ENCODE results near the gene PCA3.
A peak's percentile ranks its signal among the peaks of the same experiment; 100 is the strongest.

PCA3 gene

GRCh38 chr9:76799473-76799872, 35.2 kb downstream of the PCA3 start:
- no peak overlapping the region for H3K9ac ChIP-seq (ENCODE audit: insufficient read length)
- H3K27ac ChIP-seq = no peak overlapping the region
- DNase-seq (ENCODE audit: low read depth, low spot score) = no peak
- no peak overlapping the region for H3K4me3 ChIP-seq
- no peaks in the 10 kb centered on the region for H3K9me3 ChIP-seq (ENCODE audit: low read depth, low read length)
- TF ChIP-seq FOXP2 (optimal IDR thresholded peaks at IDR 0.05; ENCODE audit: control extremely low read depth, extremely low read length, insufficient read depth) (no peak), POLR2AphosphoS5 (IDR thresholded peaks at IDR 0.05; ENCODE audit: borderline replicate concordance, low read depth, low read length) (no peak), EZH2 (IDR thresholded peaks at IDR 0.05) (no peak)
- no peaks in the 10 kb centered on the region for H3K36me3 ChIP-seq (ENCODE audit: insufficient read depth, low read length)

DNA sequence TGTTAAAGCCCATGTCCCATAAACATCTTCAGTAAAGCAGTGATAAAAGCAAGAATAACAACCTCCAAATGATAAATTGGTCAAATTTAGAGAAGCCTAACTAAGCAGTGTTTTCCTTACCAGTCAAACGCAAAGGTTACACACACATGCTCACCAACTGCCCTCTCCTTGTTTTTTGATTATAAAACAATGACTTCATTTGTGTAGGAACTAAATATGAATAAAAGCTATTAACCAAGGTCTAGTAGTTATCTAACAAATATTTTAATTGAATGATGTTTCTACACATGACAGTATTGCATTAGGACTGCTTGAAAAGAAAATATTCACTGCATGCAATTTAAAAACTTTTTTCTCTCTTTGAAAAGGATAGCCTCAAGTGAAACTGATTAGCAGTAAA, 36.7 kb downstream of the PCA3 start:
- no peak overlapping the region for H3K27ac ChIP-seq
- H3K9me3 ChIP-seq (ENCODE audit: low read depth, low read length) = no peaks in the 10 kb centered on the region
- no peak overlapping the region for H3K4me3 ChIP-seq

DNA sequence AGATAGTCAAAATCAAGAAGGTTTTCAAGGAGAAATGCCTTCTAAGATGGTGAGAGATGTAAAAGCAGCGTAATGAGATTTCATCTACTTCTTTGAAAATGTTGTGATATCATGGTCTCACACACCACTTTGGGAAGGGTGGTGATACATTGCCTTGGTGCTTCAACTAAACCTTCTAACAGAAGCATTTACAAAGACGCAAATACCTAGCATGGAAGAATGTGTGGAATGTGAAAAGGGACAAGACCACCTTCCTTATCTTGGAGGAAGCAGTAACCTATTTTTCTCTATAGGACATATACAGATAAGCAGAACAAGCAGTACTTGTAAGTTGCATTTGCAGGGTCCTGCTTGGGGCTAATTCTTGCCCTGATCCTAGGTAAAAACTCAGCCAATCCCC, 38.8 kb downstream of the PCA3 start:
- no peak overlapping the region for H3K9ac ChIP-seq (ENCODE audit: insufficient read length)
- H3K4me3 ChIP-seq = no peak overlapping the region
- no peak overlapping the region for H3K27ac ChIP-seq
- no peak for TF ChIP-seq FOXP2 (optimal IDR thresholded peaks at IDR 0.05; ENCODE audit: control extremely low read depth, extremely low read length, insufficient read depth)
- TF ChIP-seq POLR2AphosphoS5 (IDR thresholded peaks at IDR 0.05; ENCODE audit: borderline replicate concordance, low read depth, low read length) = no peak
- no peak for TF ChIP-seq EZH2 (IDR thresholded peaks at IDR 0.05)
- no peak for DNase-seq (ENCODE audit: low read depth, low spot score)
- H3K36me3 ChIP-seq (ENCODE audit: insufficient read depth, low read length) = no peaks in the 10 kb centered on the region
- H3K9me3 ChIP-seq (ENCODE audit: low read depth, low read length) = no peaks in the 10 kb centered on the region

More for the DNA sequence above, 36.7 kb downstream of the PCA3 start:
- no peak overlapping the region for H3K9ac ChIP-seq (ENCODE audit: insufficient read length)
- TF ChIP-seq FOXP2 (optimal IDR thresholded peaks at IDR 0.05; ENCODE audit: control extremely low read depth, extremely low read length, insufficient read depth) = no peak
- TF ChIP-seq EZH2 (IDR thresholded peaks at IDR 0.05) = no peak
- no peak for TF ChIP-seq POLR2AphosphoS5 (IDR thresholded peaks at IDR 0.05; ENCODE audit: borderline replicate concordance, low read depth, low read length)
- H3K36me3 ChIP-seq (ENCODE audit: insufficient read depth, low read length) = no peaks in the 10 kb centered on the region
- DNase-seq (ENCODE audit: low read depth, low spot score) = no peak

DNA sequence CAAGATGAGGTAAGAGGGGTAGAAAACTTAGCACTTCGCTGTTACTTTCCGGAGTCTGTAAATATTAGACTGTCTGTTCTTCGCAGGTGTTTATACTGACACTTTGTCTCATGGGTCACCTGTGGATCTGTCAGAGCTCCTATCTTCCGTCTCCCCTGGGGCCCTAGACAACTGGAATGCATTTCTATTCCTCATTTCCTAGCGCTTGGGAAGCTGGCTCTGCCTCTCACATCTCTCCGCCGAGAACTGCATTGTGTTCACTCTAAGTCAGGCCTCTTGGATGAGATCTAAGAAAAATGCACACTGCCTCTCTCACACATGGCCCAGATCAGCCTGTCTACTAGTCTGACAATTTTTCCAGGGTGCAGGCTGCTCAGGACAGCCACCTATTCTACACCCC, 39.5 kb downstream of the PCA3 start:
- H3K9ac ChIP-seq (ENCODE audit: insufficient read length) = no peak overlapping the region

DNA sequence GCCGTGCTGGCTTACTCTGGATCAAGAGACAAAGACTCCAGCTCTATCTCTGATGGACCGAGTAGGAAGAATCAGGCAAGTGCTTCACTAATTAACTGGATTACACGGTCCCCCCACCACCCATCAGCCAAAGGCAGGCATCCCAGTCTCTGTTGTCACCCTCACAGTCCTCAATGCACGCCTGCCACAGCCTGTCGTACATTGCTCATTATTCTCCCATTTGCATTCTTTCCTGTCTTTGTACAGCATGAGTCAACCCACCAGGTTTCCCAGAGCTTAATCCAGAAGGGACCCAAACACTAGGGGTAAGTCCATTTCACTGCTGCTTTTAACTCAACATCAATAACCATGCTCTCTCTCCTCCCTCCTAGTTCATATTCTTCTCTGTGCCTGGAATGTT, 44.4 kb downstream of the PCA3 start:
- H3K27ac ChIP-seq = no peak overlapping the region
- H3K9me3 ChIP-seq (ENCODE audit: low read depth, low read length) = no peaks in the 10 kb centered on the region
- H3K4me3 ChIP-seq = no peak overlapping the region
- DNase-seq (ENCODE audit: low read depth, low spot score) = no peak
- H3K9ac ChIP-seq (ENCODE audit: insufficient read length) = no peak overlapping the region
- no peak for TF ChIP-seq EZH2 (IDR thresholded peaks at IDR 0.05)
- TF ChIP-seq FOXP2 (optimal IDR thresholded peaks at IDR 0.05; ENCODE audit: control extremely low read depth, extremely low read length, insufficient read depth) = no peak
- TF ChIP-seq POLR2AphosphoS5 (IDR thresholded peaks at IDR 0.05; ENCODE audit: borderline replicate concordance, low read depth, low read length) = no peak
- H3K36me3 ChIP-seq (ENCODE audit: insufficient read depth, low read length) = no peaks in the 10 kb centered on the region

More for the DNA sequence above, 39.5 kb downstream of the PCA3 start:
- no peak overlapping the region for H3K4me3 ChIP-seq
- DNase-seq (ENCODE audit: low read depth, low spot score) = no peak
- H3K36me3 ChIP-seq (ENCODE audit: insufficient read depth, low read length) = no peaks in the 10 kb centered on the region
- no peaks in the 10 kb centered on the region for H3K9me3 ChIP-seq (ENCODE audit: low read depth, low read length)
- no peak for TF ChIP-seq POLR2AphosphoS5 (IDR thresholded peaks at IDR 0.05; ENCODE audit: borderline replicate concordance, low read depth, low read length)
- no peak for TF ChIP-seq EZH2 (IDR thresholded peaks at IDR 0.05)
- no peak overlapping the region for H3K27ac ChIP-seq

- DNase-seq (ENCODE audit: low read depth, low spot score) = peak; percentile 14
- H3K27ac ChIP-seq = no peak overlapping the region
- TF ChIP-seq EZH2 (IDR thresholded peaks at IDR 0.05) (no peak), POLR2AphosphoS5 (IDR thresholded peaks at IDR 0.05; ENCODE audit: borderline replicate concordance, low read depth, low read length) (no peak), FOXP2 (optimal IDR thresholded peaks at IDR 0.05; ENCODE audit: control extremely low read depth, extremely low read length, insufficient read depth) (no peak)
Measured at GRCh38 chr9:76810377-76810957, 46.2 kb downstream of the PCA3 start.

DNA sequence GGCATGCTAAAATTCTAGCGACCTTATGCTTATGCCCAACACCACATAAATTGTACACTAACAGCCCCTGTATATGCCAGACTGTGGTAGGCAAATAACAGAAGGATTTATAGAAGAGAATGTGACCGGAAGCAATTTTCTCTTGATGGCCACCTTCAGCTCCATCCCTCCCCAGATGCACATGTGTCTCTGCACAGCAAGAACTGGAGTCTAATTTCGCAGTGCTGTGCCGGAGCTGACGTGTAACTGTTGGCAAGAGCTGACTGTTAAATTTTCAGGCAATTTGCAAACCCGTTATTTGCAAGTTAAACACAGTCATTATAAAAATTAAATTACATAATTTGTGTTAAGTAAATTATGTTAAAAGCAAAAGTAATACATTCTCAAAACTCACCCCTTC, 48.4 kb downstream of the PCA3 start:
- H3K9ac ChIP-seq (ENCODE audit: insufficient read length) = no peak overlapping the region
- no peak for DNase-seq (ENCODE audit: low read depth, low spot score)
- H3K9me3 ChIP-seq (ENCODE audit: low read depth, low read length) = no peaks in the 10 kb centered on the region
- no peak overlapping the region for H3K27ac ChIP-seq
- H3K36me3 ChIP-seq (ENCODE audit: insufficient read depth, low read length) = no peaks in the 10 kb centered on the region
- no peak overlapping the region for H3K4me3 ChIP-seq
- TF ChIP-seq POLR2AphosphoS5 (IDR thresholded peaks at IDR 0.05; ENCODE audit: borderline replicate concordance, low read depth, low read length) (no peak), FOXP2 (optimal IDR thresholded peaks at IDR 0.05; ENCODE audit: control extremely low read depth, extremely low read length, insufficient read depth) (no peak), EZH2 (IDR thresholded peaks at IDR 0.05) (no peak)

More at GRCh38 chr9:76810377-76810957, 46.2 kb downstream of the PCA3 start:
- no peak overlapping the region for H3K4me3 ChIP-seq
- no peak overlapping the region for H3K9ac ChIP-seq (ENCODE audit: insufficient read length)
- no peaks in the 10 kb centered on the region for H3K9me3 ChIP-seq (ENCODE audit: low read depth, low read length)
- no peaks in the 10 kb centered on the region for H3K36me3 ChIP-seq (ENCODE audit: insufficient read depth, low read length)

DNA sequence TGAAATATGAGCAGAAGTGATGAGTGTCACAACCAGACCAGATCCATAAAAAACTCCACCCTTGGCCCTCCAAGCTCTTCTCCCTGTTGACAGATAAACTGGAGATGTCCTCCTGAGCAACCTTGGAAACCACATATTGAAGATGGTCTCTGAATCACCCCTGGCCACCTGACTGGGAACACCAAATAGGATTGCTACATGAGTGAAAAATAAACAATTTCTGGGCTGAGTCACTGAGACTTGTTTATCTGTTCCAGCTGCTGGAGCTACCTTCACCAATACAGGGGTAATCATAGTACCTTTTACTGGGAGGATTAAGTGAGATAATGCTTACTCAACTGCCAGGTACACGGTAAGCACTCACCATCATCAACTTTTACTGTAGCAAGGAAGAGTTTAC, 53.3 kb downstream of the PCA3 start:
- H3K36me3 ChIP-seq (ENCODE audit: insufficient read depth, low read length) = no peaks in the 10 kb centered on the region
- TF ChIP-seq FOXP2 (optimal IDR thresholded peaks at IDR 0.05; ENCODE audit: control extremely low read depth, extremely low read length, insufficient read depth) (no peak), POLR2AphosphoS5 (IDR thresholded peaks at IDR 0.05; ENCODE audit: borderline replicate concordance, low read depth, low read length) (no peak), EZH2 (IDR thresholded peaks at IDR 0.05) (no peak)
- H3K9ac ChIP-seq (ENCODE audit: insufficient read length) = no peak overlapping the region
- H3K27ac ChIP-seq = no peak overlapping the region
- no peak for DNase-seq (ENCODE audit: low read depth, low spot score)
- H3K9me3 ChIP-seq (ENCODE audit: low read depth, low read length) = no peaks in the 10 kb centered on the region
- H3K4me3 ChIP-seq = no peak overlapping the region

DNA sequence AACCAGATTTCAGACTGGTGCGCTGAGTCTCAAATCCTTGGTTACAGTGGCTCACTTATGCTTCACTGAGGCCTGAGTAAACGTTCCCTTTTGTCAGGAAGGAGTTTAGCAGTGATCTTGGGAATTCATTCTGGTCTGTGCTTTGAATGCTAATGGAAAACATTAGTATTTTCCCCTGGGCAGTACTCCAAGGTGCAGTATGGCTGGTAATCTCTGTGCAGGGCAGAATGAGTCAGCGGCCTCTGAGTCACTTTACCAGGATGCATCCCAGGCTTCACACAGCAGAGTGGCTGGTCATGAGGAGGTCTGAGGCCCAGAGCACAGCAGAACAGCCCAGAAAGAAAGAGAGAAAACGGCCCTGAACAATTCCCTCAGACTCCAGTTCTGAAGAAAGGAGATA, 54.0 kb downstream of the PCA3 start:
- DNase-seq (ENCODE audit: low read depth, low spot score) = no peak
- Histone ChIP-seq H3K27ac (no peak overlapping the region), H3K9me3 (ENCODE audit: low read depth, low read length) (no peaks in the 10 kb centered on the region), H3K9ac (ENCODE audit: insufficient read length) (no peak overlapping the region), H3K4me3 (no peak overlapping the region), H3K36me3 (ENCODE audit: insufficient read depth, low read length) (no peaks in the 10 kb centered on the region)
- no peak for TF ChIP-seq POLR2AphosphoS5 (IDR thresholded peaks at IDR 0.05; ENCODE audit: borderline replicate concordance, low read depth, low read length)
- TF ChIP-seq EZH2 (IDR thresholded peaks at IDR 0.05) = no peak
- no peak for TF ChIP-seq FOXP2 (optimal IDR thresholded peaks at IDR 0.05; ENCODE audit: control extremely low read depth, extremely low read length, insufficient read depth)
